Limb (tissue), 2 donors: ENCODE results near the gene TNXB.
"Not testable (repeated sequence)": the region's sequence is repeated elsewhere in the genome, so short reads cannot be mapped to it uniquely, and the experiment has no call there.

Experiments
- DNase-seq, 2 donors: peaks; one replicate each; pipeline ENCODE4 v3.0.0-alpha.2; 2016; ENCODE audit errors: extremely low spot score in 2 of 2

TNXB gene

GRCh38 chr6:32005991-32006529 lies 103.1 kb downstream of the TNXB start:
- DNase-seq: not testable (repeated sequence)

DNA sequence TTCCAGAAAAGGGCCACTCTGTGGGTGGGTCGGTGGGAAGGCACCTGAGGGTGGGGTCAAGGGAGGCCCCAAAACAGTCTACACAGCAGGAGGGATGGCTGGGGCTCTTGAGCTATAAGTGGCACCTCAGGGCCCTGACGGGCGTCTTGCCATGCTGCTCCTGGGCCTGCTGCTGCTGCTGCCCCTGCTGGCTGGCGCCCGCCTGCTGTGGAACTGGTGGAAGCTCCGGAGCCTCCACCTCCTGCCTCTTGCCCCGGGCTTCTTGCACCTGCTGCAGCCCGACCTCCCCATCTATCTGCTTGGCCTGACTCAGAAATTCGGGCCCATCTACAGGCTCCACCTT lies 103.6 kb downstream of the TNXB start:
- DNase-seq: not testable (repeated sequence)

- DNase-seq: not testable (repeated sequence)
Observed at GRCh38 chr6:32004864-32005537, 104.1 kb downstream of the TNXB start.

- not testable (repeated sequence) for DNase-seq
Observed at GRCh38 chr6:32004393-32004792, 104.7 kb downstream of the TNXB start.

DNA sequence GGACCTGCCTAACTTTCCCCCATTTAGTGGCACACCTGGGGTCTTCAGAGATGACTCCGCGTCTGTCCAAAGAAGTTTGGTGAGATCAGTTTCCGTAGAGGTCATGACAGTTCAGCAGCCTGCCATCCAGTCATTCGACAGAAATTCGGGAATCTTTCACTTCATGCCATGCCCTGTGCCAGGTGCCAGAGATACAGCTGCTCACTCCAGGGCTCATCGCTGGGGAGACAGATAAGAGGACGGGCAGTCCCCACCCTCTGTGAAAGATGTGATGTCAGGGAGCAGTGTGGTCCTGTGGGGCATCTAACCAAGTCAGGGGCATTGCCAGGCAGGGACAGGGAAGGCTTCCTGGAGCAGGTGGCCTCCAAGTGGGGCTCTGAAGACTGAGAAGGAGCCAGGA lies 105.8 kb downstream of the TNXB start:
- DNase-seq: not testable (repeated sequence)

- DNase-seq: not testable (repeated sequence)
Observed at GRCh38 chr6:32002546-32003268, 106.4 kb downstream of the TNXB start.

DNA sequence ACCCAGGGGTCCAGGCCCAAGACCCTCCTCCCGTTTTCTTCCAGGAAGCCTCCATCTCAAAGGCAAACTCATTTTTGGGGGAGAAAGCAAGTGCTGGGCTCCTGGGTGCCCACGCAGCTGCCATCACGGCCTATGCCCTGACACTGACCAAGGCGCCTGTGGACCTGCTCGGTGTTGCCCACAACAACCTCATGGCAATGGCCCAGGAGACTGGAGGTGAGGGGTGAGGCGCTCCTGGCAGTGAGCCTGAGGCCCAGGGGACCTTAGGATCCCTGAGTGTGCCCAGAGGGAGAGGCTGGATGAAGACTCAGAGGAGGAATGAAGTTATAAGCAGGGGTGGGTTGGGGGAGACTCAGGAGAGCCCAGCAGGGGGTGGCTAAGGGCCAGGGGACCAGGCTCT lies 112.8 kb downstream of the TNXB start:
- DNase-seq: not testable (repeated sequence)

GRCh38 chr6:31994421-31994820 lies 114.7 kb downstream of the TNXB start:
- not testable (repeated sequence) for DNase-seq
